ENCODE data around the gene DLG4. TPM values are rescaled to one million over a fixed set of nuclear protein-coding genes. Genes with fewer than 3 reads are reported as not detected.

Gene DLG4
- total RNA-seq, 1 donor from 2014 or later = 16.0 TPM

GRCh38 chr17:7235693-7236665, 16.3 kb upstream of the DLG4 start:
- DNase-seq (ENCODE audit: low spot score) = no peak
- intact Hi-C loops (cut with DNase I) = loop anchor here (5.0 kb wide), 2 partner anchors 71 to 321 kb away; partner anchors contain the start of genes EIF5A and TNFSF13

- DNase-seq (ENCODE audit: low spot score) = peak; percentile 98
- intact Hi-C loops (cut with DNase I) = no loop called here
These were observed 14.7 kb upstream of the DLG4 start, which contains the start of gene DVL2 for GRCh38 chr17:7234083-7234951. Gene DVL2 (minus strand): TSS chr17:7234517. CDS start chr17:7234262, 255 bp downstream.

DNA sequence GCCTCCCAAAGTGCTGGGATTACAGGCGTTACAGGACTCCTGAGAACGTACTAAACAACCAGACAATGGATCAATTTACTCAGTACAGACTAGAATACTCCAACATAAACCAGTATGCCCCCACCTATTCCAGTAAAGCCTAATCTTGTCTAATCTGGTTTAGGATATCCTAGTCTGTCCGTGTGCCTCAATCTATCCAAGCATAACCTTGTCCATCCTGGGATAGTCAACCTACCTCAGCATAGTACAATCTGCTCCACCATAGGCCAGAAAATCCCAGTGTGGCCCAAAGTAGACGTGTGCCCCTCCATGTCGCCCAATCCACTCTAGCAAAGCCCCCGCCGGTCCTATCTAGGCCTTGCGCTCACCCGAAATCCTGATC, 14.1 kb upstream of the DLG4 start:
- intact Hi-C loops (cut with DNase I) = no loop called here
- no peak for DNase-seq (ENCODE audit: low spot score)

DNA sequence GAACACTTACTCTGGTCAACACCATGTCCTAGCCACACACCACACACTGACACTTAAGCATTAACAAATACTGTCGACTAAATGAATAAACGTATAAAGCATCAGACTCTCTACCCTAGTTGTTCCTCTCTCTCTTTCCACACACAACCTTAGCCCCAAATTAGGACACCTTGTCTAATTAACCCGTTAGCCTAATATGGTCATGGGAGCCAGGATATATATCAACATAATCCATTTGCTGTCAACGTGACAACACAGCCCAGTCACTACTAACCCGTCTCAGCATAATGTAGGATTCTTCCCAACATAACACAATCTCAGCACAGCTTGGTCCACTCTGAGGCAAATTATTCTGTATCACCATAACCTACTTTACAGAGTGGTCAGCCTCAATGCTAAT, 12.5 kb upstream of the DLG4 start:
- intact Hi-C loops (cut with DNase I) = no loop called here
- no peak for DNase-seq (ENCODE audit: low spot score)

- DNase-seq (ENCODE audit: low spot score) = no peak
- intact Hi-C loops (cut with DNase I) = no loop called here
These were observed 9.9 kb upstream of the DLG4 start for GRCh38 chr17:7229504-7229903.

GRCh38 chr17:7228920-7229319, 9.3 kb upstream of the DLG4 start:
- DNase-seq (ENCODE audit: low spot score) = no peak
- intact Hi-C loops (cut with DNase I) = no loop called here

DNA sequence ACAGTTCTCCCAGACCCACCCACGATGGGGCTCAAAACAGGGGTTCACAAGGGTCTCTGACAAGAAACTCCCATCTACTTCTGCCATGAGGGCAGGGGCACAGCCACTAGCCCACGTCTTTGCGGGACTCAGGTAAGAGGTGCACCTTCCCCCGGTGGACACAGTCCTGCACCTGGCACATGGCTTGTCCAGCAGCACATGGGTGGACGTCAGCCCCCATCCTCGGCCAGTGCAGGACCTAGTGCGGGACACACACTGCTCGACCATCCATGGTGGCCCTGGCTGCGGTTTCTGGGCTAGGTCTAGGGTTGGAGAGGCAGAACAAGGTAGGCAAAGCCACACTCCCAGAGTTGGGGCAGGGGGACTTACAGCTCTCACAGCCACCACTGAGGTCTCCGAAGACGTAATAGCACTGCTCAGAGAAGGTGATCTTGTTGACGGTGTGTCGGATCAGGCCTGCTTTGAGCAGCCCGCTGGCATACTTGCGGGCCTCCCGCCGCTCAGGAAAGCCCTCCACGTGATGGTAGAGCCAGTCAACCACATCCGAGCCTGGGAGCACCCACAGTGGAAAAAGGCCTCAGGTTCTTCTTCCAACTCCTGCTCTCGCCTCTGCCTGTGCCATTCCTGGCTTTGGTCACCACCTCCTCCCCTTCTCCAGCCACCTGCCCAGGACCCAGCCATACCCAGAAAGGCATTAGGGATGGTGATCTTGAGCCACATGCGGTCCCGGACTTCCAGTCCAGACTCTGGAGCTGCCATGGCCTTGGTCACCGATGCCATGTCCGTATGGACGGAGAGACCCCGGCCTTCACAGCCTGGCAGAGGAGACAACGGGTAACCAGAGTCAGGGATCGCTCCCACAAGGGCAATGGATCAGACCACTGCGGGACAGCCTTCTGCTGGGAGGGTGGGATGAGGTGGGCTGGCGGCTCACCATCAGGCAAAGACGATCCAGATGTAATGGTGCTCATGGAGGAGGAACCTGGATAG, 7.4 kb upstream of the DLG4 start:
- DNase-seq (ENCODE audit: low spot score) = no peak
- intact Hi-C loops (cut with DNase I) = no loop called here

DNA sequence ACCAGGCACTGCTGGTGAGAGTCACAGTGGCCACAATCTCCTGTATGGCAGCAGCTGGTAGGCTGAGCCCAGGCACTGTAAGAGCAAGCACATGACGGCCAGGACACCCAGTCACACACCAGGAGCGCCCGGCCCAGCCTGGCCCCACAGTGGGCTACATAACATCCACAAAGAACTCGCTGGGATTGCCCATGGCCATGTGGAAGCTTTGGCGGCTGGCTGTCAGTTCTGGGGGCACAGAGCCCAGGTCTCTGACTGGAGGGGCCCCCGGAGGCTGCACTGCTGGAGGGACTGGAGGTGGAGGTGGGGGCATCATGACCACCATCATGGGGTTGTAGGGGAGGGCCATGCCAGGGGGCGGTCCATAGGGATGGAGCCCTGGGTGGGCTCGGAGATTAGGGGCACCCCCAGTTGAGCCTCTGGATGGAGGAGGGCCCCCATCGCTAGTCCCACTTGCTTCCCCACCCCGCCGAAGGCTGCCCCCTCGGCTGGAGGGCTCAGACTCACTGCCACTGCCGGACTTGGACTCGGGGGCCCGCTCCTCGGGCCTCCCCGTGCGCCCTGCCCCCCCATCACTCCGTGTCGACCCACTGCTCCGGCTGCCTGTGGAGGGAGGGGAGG, 6.2 kb upstream of the DLG4 start:
- DNase-seq (ENCODE audit: low spot score) = no peak
- intact Hi-C loops (cut with DNase I) = no loop called here

DNA sequence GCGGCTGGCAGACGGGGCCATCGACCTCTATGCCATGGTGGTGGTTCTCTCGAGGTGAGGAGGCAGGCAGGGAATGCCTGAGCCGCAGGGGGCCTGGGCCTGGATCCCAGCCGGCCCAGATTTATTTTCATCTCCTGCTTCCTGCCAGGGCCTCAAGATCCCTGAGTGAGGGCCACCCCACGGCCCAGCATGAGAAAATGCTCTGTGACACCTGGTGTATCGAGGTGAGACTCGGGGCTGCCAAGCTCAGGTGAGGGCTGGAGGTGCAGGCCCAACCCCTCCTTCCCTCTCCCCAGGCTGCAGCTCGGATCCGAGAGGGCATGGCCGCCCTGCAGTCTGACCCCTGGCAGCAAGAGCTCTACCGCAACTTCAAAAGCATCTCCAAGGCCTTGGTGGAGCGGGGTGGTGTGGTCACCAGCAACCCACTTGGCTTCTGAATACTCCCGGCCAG, 5.0 kb upstream of the DLG4 start:
- intact Hi-C loops (cut with DNase I) = no loop called here

DNA sequence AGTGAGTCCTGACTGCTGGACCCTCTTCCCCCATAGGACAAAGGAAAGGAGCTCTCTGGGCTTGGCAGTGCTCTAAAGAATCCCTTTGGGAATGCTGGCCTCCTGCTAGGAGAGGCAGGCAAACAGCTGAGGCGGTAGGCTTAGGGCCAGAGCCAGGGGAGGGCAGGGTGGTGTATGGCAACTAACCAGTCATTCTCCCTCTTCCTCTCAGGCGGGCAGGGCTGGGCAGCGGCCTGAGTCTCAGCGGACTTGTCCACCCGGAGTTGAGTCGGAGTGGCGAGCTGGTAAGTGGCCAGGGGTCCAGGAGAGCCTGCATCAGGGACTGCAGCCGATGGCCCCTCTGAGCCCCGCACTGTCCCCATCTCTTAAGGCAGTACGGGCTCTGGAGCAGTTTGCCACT, 4.5 kb upstream of the DLG4 start:
- intact Hi-C loops (cut with DNase I) = no loop called here
- no peak for DNase-seq (ENCODE audit: low spot score)

More for the DNA sequence above, 5.0 kb upstream of the DLG4 start:
- DNase-seq (ENCODE audit: low spot score) = no peak

DNA sequence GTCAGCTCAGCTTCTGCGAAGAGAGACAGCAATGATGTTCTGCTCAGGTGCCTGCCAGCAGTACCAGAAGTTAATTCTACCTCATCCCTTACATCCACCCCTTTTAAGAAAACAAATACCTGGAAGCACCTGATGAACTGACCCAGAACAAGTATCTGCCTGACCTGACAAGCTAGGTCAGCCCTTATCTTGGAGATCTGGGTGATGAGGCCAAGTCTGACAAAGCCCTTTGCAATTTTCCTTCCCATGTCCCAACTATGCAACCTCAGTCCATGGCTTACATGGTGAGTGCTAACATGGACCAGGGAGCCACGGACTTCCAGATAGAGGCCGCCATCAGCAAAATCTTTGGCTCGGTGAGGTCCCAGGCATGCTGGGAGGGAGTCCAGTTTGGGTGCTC, 3.7 kb upstream of the DLG4 start:
- intact Hi-C loops (cut with DNase I) = no loop called here
- DNase-seq (ENCODE audit: low spot score) = no peak

DNA sequence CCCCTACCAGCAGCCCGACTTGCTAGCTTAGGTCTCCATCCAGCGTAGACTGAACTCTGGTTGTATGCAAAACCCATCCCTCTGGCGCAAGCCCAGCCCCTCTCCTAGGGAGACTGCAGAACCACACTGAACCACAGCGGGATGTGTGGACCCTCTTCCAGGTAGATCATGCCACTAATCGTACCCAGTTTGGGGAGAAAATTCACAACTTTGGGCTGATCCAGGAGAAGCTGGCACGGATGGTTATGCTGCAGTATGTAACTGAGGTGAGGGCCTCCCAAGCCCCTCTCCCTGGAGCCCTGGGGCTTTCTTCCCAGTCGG, 3.3 kb upstream of the DLG4 start:
- intact Hi-C loops (cut with DNase I) = no loop called here
- DNase-seq (ENCODE audit: low spot score) = no peak

GRCh38 chr17:7222093-7222971, 2.7 kb upstream of the DLG4 start:
- DNase-seq (ENCODE audit: low spot score) = no peak
- intact Hi-C loops (cut with DNase I) = no loop called here

- intact Hi-C loops (cut with DNase I) = loop anchor here (2.0 kb wide), 1 partner anchor 17 kb away; the partner anchor contains the start of gene PHF23
- no peak for DNase-seq (ENCODE audit: low spot score)
These were observed 1.8 kb upstream of the DLG4 start for GRCh38 chr17:7221278-7222092.

DNA sequence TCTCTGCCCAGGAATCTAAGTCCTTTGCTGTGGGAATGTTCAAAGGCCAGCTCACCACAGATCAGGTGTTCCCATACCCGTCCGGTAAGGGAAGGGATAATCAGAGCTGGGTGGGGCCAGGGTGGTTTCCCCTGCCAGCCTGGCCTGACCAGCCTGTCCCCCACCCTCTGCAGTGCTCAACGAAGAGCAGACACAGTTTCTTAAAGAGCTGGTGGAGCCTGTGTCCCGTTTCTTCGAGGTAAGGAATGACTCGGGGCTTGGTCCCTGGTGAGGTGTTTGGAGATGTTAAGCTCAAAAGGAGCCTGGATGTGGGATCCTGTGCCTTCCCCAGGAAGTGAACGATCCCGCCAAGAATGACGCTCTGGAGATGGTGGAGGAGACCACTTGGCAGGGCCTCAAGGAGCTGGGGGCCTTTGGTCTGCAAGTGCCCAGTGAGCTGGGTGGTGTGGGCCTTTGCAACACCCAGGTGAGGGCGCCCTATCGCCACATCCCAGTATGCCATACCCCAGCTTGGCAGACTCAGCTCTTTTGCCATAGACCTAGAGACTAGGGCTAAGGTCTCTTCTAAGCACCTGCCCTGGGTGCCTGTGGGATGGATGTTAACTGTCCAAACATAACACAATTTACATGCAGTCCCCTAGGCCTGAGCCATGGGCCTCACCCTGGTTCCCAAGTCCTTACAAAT, 1.1 kb upstream of the DLG4 start:
- DNase-seq (ENCODE audit: low spot score) = peak; percentile 84
- intact Hi-C loops (cut with DNase I) = loop anchor here (2.0 kb wide), 1 partner anchor 18 kb away; the partner anchor contains the start of gene PHF23

- intact Hi-C loops (cut with DNase I) = no loop called here
- DNase-seq (ENCODE audit: low spot score) = no peak
These were observed 316 bp downstream of the DLG4 start for GRCh38 chr17:7219229-7219811.
